Measurements from ENCODE around the gene UPF3A.
"Not testable (repeated sequence)": the region's sequence is repeated elsewhere in the genome, so short reads cannot be mapped to it uniquely, and the experiment has no call there.

Gene UPF3A

GRCh38 chr13:114281351-114282040 is at the start of gene UPF3A:
TSS of gene UPF3A (plus strand) at chr13:114281601. CDS start at chr13:114281640, 39 bp downstream.
- Mint-ChIP-seq H3K9me3 (no peaks in the 10 kb centered on the region), H3K27me3 (no peaks in the 10 kb centered on the region), H3K27ac (peak within 1 kb of the TSS; percentile 99), H3K36me3 (peaks cover 12% of the 10 kb centered on the region), H3K4me1 (peaks cover 55% of the 10 kb centered on the region), H3K4me3 (peak within 1 kb of the TSS; percentile 96)

- H3K4me3 Mint-ChIP-seq = no peak overlapping the region
- peaks cover 32% of the 10 kb centered on the region for H3K4me1 Mint-ChIP-seq
- no peaks in the 10 kb centered on the region for H3K36me3 Mint-ChIP-seq
- no peaks in the 10 kb centered on the region for H3K27me3 Mint-ChIP-seq
- H3K27ac Mint-ChIP-seq = peak overlapping the region; percentile 14
- H3K9me3 Mint-ChIP-seq = no peaks in the 10 kb centered on the region
Observed at GRCh38 chr13:114231886-114232285, 49.5 kb upstream of the UPF3A start.

- H3K4me1 Mint-ChIP-seq = peaks cover 33% of the 10 kb centered on the region
- H3K9me3 Mint-ChIP-seq = no peaks in the 10 kb centered on the region
- H3K36me3 Mint-ChIP-seq = peaks cover 9% of the 10 kb centered on the region
- peak overlapping the region; percentile 94 for H3K4me3 Mint-ChIP-seq
- H3K27me3 Mint-ChIP-seq = no peaks in the 10 kb centered on the region
- peak overlapping the region; percentile 94 for H3K27ac Mint-ChIP-seq
Observed at GRCh38 chr13:114234266-114234644, 47.1 kb upstream of the UPF3A start.

GRCh38 chr13:114234645-114235421 is 46.6 kb upstream of the UPF3A start, which contains the start of gene CDC16:
TSS of gene CDC16 (plus strand) at chr13:114234897. CDS start at chr13:114235085, 188 bp downstream.
- Mint-ChIP-seq H3K4me1 (peaks cover 33% of the 10 kb centered on the region), H3K9me3 (no peaks in the 10 kb centered on the region), H3K36me3 (peaks cover 10% of the 10 kb centered on the region), H3K27me3 (no peaks in the 10 kb centered on the region), H3K4me3 (peak within 1 kb of the TSS; percentile 94), H3K27ac (peak within 1 kb of the TSS; percentile 94)

GRCh38 chr13:114235697-114236096 is 45.7 kb upstream of the UPF3A start:
- Mint-ChIP-seq H3K4me3 (peak overlapping the region; percentile 94), H3K27me3 (no peaks in the 10 kb centered on the region), H3K36me3 (peaks cover 10% of the 10 kb centered on the region), H3K9me3 (no peaks in the 10 kb centered on the region), H3K27ac (peak overlapping the region; percentile 59), H3K4me1 (peaks cover 28% of the 10 kb centered on the region)

GRCh38 chr13:114236227-114236626 is 45.2 kb upstream of the UPF3A start:
- H3K27me3 Mint-ChIP-seq = no peaks in the 10 kb centered on the region
- H3K4me3 Mint-ChIP-seq = peak overlapping the region; percentile 94
- peaks cover 29% of the 10 kb centered on the region for H3K4me1 Mint-ChIP-seq
- H3K27ac Mint-ChIP-seq = no peak overlapping the region
- H3K36me3 Mint-ChIP-seq = peaks cover 10% of the 10 kb centered on the region
- no peaks in the 10 kb centered on the region for H3K9me3 Mint-ChIP-seq

GRCh38 chr13:114237415-114238112 is 43.8 kb upstream of the UPF3A start:
- H3K9me3 Mint-ChIP-seq = no peaks in the 10 kb centered on the region
- peak overlapping the region; percentile 82 for H3K27ac Mint-ChIP-seq
- H3K4me3 Mint-ChIP-seq = peak overlapping the region; percentile 8
- peaks cover 16% of the 10 kb centered on the region for H3K36me3 Mint-ChIP-seq
- no peaks in the 10 kb centered on the region for H3K27me3 Mint-ChIP-seq
- H3K4me1 Mint-ChIP-seq = peaks cover 30% of the 10 kb centered on the region

GRCh38 chr13:114241918-114242317 is 39.5 kb upstream of the UPF3A start:
- Mint-ChIP-seq H3K9me3 (no peaks in the 10 kb centered on the region), H3K4me3 (no peak overlapping the region), H3K27ac (no peak overlapping the region), H3K27me3 (no peaks in the 10 kb centered on the region), H3K36me3 (peaks cover 22% of the 10 kb centered on the region), H3K4me1 (peaks cover 11% of the 10 kb centered on the region)

- no peaks in the 10 kb centered on the region for H3K9me3 Mint-ChIP-seq
- no peaks in the 10 kb centered on the region for H3K27me3 Mint-ChIP-seq
- peaks cover 19% of the 10 kb centered on the region for H3K36me3 Mint-ChIP-seq
- H3K27ac Mint-ChIP-seq = no peak overlapping the region
- H3K4me3 Mint-ChIP-seq = no peak overlapping the region
- peaks cover 8% of the 10 kb centered on the region for H3K4me1 Mint-ChIP-seq
Observed at GRCh38 chr13:114243971-114244370, 37.4 kb upstream of the UPF3A start.

GRCh38 chr13:114244637-114245036 is 36.8 kb upstream of the UPF3A start:
- Mint-ChIP-seq H3K4me1 (peaks cover 8% of the 10 kb centered on the region), H3K27me3 (no peaks in the 10 kb centered on the region), H3K4me3 (no peak overlapping the region), H3K9me3 (no peaks in the 10 kb centered on the region), H3K27ac (no peak overlapping the region), H3K36me3 (peaks cover 15% of the 10 kb centered on the region)

GRCh38 chr13:114248011-114248410 is 33.4 kb upstream of the UPF3A start:
- Mint-ChIP-seq H3K4me1 (peaks cover 4% of the 10 kb centered on the region), H3K9me3 (no peaks in the 10 kb centered on the region), H3K36me3 (peaks cover 11% of the 10 kb centered on the region), H3K27ac (no peak overlapping the region), H3K27me3 (no peaks in the 10 kb centered on the region), H3K4me3 (no peak overlapping the region)

- Mint-ChIP-seq H3K27ac (no peak overlapping the region), H3K27me3 (no peaks in the 10 kb centered on the region), H3K9me3 (no peaks in the 10 kb centered on the region), H3K4me3 (no peak overlapping the region), H3K36me3 (peaks cover 12% of the 10 kb centered on the region), H3K4me1 (peaks cover 10% of the 10 kb centered on the region)
Observed at GRCh38 chr13:114249077-114249476, 32.3 kb upstream of the UPF3A start.

GRCh38 chr13:114251639-114252440 is 29.6 kb upstream of the UPF3A start:
- Mint-ChIP-seq H3K4me1 (peaks cover 15% of the 10 kb centered on the region), H3K36me3 (peaks cover 20% of the 10 kb centered on the region)
- not testable (repeated sequence) for H3K4me3 Mint-ChIP-seq, H3K27ac Mint-ChIP-seq, H3K27me3 Mint-ChIP-seq, H3K9me3 Mint-ChIP-seq

GRCh38 chr13:114256547-114256946 is 24.9 kb upstream of the UPF3A start:
- Mint-ChIP-seq H3K4me3 (no peak overlapping the region), H3K9me3 (no peaks in the 10 kb centered on the region), H3K36me3 (peaks cover 31% of the 10 kb centered on the region), H3K27me3 (no peaks in the 10 kb centered on the region), H3K27ac (no peak overlapping the region), H3K4me1 (peaks cover 23% of the 10 kb centered on the region)

GRCh38 chr13:114257014-114257413 is 24.4 kb upstream of the UPF3A start:
- Mint-ChIP-seq H3K27me3 (no peaks in the 10 kb centered on the region), H3K36me3 (peaks cover 31% of the 10 kb centered on the region), H3K4me3 (no peak overlapping the region), H3K9me3 (no peaks in the 10 kb centered on the region), H3K27ac (no peak overlapping the region), H3K4me1 (peaks cover 26% of the 10 kb centered on the region)

Measured in activated naive CD4-positive, alpha-beta T cell treated with anti-CD3 and anti-CD28 coated beads, Interleukin-2, amount 50 U/mL, for 24 hours (primary cell).